ENCODE data around the gene WBP1. TPM values are rescaled to one million over a fixed set of nuclear protein-coding genes. Genes with fewer than 3 reads are reported as not detected.

Gene WBP1
- polyA plus RNA-seq, 2 of the 4 experiments (the other 2 are of a cell fraction) = 59.0 to 62.6 TPM

DNA sequence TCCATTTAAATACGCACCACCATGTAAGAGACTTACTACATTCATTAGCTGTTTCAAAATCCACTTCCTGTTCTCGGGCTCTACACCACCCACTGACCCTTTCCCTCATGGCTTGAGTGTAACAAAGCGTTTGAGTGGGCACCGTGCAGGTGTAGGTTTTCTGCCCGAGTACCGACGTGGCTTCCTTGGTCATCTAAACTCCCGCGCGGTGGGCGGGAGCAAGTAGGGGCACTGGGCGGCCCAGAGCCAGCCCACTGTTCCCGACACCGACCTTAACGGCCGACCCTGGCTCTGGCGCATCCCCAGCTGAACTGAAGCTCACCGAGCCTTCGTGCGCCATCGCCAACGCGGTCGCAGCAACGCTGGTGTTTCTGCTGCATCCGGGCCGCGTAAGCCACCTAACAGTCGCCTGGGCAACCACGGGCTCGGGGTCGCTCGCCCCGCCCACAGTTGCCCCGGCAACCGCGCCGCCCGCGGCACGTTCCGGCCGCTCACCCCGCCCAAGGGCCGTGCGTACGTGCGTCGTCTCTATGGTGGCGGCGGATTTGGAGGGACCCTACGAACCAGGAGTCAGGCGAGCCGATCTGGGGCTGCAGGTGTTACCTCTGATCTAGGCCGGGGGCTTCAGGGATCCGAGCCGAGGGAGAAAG lies 36.9 kb upstream of the WBP1 start, which contains the start of the genes C2orf81 and WDR54 (continued):
- TF ChIP-seq TFCP2L1 (CRISPR knock-in tag; IDR thresholded peaks at IDR 0.05) (peak; percentile 61; the same call in 1 of the 2 replicates), NR3C1 (IDR thresholded peaks at IDR 0.05) (no peak), ESRRA (IDR thresholded peaks at IDR 0.05; ENCODE audit: borderline replicate concordance, low read length) (no peak), BHLHE40 (IDR thresholded peaks at IDR 0.05; ENCODE audit: low read depth, low read length) (peak; percentile 88), JUN (IDR thresholded peaks at IDR 0.05) (peak; percentile 60 to 64; a peak in 2 of 5 replicates), POLR2A (IDR thresholded peaks at IDR 0.05; ENCODE audit: low read length) (peak; percentile 86), KDM1A (IDR thresholded peaks at IDR 0.05; ENCODE audit: low read depth) (no peak)

DNA sequence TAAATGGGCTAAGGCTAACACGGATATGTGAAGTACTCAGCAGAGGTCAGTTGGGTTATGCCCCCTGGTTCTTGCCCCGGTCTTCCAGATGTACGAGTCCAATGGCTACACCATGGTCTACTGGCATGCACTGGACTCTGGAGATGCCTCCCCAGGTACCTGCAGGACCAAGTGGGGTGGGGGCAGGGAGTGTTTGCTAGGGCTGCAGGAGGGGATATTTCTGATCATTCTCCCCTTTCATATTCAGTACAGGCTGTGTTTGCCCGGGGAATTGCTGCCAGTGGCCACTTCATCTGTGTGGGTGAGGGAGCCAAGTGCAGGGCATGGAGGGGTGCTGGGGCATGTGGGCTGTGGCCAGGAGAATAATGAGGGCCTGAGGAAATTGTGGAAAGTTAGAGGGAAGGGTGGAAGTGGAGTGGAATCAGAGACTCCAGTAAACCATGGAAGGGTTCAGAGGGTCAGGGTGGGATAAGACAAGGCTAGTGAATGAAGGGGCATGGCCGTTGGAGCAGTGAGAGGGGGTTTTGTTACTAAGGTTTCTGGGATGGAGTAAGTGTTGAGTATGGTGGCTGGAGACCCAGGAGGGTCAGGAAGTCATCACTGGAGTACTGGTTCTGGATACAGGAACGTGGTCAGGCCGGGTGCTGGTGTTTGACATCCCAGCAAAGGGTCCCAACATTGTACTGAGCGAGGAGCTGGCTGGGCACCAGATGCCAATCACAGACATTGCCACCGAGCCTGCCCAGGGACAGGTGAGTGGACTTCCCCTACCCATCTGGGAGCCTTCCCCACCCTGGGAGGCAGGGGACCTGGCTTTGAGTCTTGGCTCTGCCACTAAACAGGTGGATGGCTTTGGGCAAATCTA lies 34.8 kb upstream of the WBP1 start:
- ChIA-PET CTCF (interaction anchor here (1.0 to 2.1 kb wide), 2 partner anchors 17 to 32 kb away, joined by 4 to 6 read pairs; no protein-coding TSS in a partner anchor), POLR2A (no interaction called here)
- Histone ChIP-seq H3K9me3 (no peaks in the 10 kb centered on the region), H3K27ac (no peak overlapping the region), H3K4me3 (no peak overlapping the region), H3K4me2 (no peak overlapping the region), H3K4me1 (peaks cover 6% of the 10 kb centered on the region; the same call in 1 of the 3 replicates)
- ATAC-seq (no peak), DNase-seq (ENCODE audit: low read depth in 1 of 2, low spot score in 1 of 2) (no peak), FAIRE-seq (no peak)
- TF ChIP-seq FOSL2 (IDR thresholded peaks at IDR 0.05) (no peak), FOSL2 (CRISPR knock-in tag; IDR thresholded peaks at IDR 0.05) (no peak), JUN (IDR thresholded peaks at IDR 0.05) (no peak), MAZ (IDR thresholded peaks at IDR 0.05; ENCODE audit: borderline replicate concordance, low read depth, low read length) (no peak), FOXS1 (CRISPR knock-in tag; IDR thresholded peaks at IDR 0.05) (no peak), ZFP36 (IDR thresholded peaks at IDR 0.05; ENCODE audit: borderline replicate concordance, partially characterized antibody) (no peak), RARB (CRISPR knock-in tag; IDR thresholded peaks at IDR 0.05) (no peak), EHMT2 (IDR thresholded peaks at IDR 0.05; ENCODE audit: low read depth) (no peak), MYC (IDR thresholded peaks at IDR 0.05; ENCODE audit: borderline replicate concordance, low read length) (no peak), RFX5 (IDR thresholded peaks at IDR 0.05) (no peak), NR3C1 (IDR thresholded peaks at IDR 0.05) (no peak), HOXB5 (CRISPR knock-in tag; IDR thresholded peaks at IDR 0.05) (no peak), ZNF302 (CRISPR knock-in tag; IDR thresholded peaks at IDR 0.05) (no peak)
- TF ChIP-seq, protein P1, sequence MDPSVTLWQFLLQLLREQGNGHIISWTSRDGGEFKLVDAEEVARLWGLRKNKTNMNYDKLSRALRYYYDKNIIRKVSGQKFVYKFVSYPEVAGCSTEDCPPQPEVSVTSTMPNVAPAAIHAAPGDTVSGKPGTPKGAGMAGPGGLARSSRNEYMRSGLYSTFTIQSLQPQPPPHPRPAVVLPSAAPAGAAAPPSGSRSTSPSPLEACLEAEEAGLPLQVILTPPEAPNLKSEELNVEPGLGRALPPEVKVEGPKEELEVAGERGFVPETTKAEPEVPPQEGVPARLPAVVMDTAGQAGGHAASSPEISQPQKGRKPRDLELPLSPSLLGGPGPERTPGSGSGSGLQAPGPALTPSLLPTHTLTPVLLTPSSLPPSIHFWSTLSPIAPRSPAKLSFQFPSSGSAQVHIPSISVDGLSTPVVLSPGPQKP (IDR thresholded peaks at IDR 0.05; ENCODE audit: low read depth, low read length) = no peak
- TF ChIP-seq, protein P2, sequence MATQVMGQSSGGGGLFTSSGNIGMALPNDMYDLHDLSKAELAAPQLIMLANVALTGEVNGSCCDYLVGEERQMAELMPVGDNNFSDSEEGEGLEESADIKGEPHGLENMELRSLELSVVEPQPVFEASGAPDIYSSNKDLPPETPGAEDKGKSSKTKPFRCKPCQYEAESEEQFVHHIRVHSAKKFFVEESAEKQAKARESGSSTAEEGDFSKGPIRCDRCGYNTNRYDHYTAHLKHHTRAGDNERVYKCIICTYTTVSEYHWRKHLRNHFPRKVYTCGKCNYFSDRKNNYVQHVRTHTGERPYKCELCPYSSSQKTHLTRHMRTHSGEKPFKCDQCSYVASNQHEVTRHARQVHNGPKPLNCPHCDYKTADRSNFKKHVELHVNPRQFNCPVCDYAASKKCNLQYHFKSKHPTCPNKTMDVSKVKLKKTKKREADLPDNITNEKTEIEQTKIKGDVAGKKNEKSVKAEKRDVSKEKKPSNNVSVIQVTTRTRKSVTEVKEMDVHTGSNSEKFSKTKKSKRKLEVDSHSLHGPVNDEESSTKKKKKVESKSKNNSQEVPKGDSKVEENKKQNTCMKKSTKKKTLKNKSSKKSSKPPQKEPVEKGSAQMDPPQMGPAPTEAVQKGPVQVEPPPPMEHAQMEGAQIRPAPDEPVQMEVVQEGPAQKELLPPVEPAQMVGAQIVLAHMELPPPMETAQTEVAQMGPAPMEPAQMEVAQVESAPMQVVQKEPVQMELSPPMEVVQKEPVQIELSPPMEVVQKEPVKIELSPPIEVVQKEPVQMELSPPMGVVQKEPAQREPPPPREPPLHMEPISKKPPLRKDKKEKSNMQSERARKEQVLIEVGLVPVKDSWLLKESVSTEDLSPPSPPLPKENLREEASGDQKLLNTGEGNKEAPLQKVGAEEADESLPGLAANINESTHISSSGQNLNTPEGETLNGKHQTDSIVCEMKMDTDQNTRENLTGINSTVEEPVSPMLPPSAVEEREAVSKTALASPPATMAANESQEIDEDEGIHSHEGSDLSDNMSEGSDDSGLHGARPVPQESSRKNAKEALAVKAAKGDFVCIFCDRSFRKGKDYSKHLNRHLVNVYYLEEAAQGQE (IDR thresholded peaks at IDR 0.05) = no peak
- TF ChIP-seq, protein P3, sequence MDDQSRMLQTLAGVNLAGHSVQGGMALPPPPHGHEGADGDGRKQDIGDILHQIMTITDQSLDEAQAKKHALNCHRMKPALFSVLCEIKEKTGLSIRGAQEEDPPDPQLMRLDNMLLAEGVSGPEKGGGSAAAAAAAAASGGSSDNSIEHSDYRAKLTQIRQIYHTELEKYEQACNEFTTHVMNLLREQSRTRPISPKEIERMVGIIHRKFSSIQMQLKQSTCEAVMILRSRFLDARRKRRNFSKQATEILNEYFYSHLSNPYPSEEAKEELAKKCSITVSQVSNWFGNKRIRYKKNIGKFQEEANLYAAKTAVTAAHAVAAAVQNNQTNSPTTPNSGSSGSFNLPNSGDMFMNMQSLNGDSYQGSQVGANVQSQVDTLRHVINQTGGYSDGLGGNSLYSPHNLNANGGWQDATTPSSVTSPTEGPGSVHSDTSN (IDR thresholded peaks at IDR 0.05) = no peak
- TF ChIP-seq, protein P4, sequence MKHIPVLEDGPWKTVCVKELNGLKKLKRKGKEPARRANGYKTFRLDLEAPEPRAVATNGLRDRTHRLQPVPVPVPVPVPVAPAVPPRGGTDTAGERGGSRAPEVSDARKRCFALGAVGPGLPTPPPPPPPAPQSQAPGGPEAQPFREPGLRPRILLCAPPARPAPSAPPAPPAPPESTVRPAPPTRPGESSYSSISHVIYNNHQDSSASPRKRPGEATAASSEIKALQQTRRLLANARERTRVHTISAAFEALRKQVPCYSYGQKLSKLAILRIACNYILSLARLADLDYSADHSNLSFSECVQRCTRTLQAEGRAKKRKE (CRISPR knock-in tag; IDR thresholded peaks at IDR 0.05; ENCODE audit: low read depth) = no peak
- TF ChIP-seq, protein P5, sequence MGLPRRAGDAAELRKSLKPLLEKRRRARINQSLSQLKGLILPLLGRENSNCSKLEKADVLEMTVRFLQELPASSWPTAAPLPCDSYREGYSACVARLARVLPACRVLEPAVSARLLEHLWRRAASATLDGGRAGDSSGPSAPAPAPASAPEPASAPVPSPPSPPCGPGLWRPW (IDR thresholded peaks at IDR 0.05) = no peak
- WGBS (ENCODE audit: missing lambda C conversion rate) = 85% methylated on average over 9 of the region's 9 CpGs
